HT1080 (cell line): Measurements from ENCODE around the gene HSFX4. TPM values are rescaled to one million over a fixed set of nuclear protein-coding genes. Genes with fewer than 3 reads are reported as not detected.

Source experiments
- total RNA-seq: library from RNA; depleted of rRNA; stranded (reverse); fragments of >200 nt; shearing (Covaris generic); gene quantifications from 2 replicates; pipeline ENCODE4 v1.2.3, GENCODE V29; 2014; rRNA removed

Gene HSFX4
- total RNA-seq, 1 experiment from 2014 or later: not detected

Other genes with a start within 250 kb of the HSFX4 start
- gene MAGEA11, start 217.5 kb upstream of the HSFX4 start, total RNA-seq: 54.2 and 60.1 TPM in 2 replicates
- 0.19 and 0.70 TPM in 2 replicates for gene HSFX1, start 155.5 kb upstream of the HSFX4 start, total RNA-seq
- 0.37 TPM in 1 of 2 replicates, not detected in the other for gene MAGEA9, start 147.6 kb upstream of the HSFX4 start, total RNA-seq
- gene MAGEA8, start 48.4 kb upstream of the HSFX4 start, total RNA-seq: not detected in 2 replicates
- gene EOLA2, start 8.9 kb downstream of the HSFX4 start, total RNA-seq: 24.3 and 24.5 TPM in 2 replicates